Suprapubic skin (tissue), 3 donors: ENCODE measurements around the gene NCOA4.

ENCODE experiments used
- EP300 ChIP-seq: sonication (generic); formaldehyde crosslinking; IDR thresholded peaks from one replicate; pipeline ENCODE4 v1.6.1; 2017; ENCODE audit warnings: antibody characterized with exemption
- POLR2A ChIP-seq, 2 donors: fragments of 450-650 bp; IDR thresholded peaks; one replicate each; pipeline ENCODE4 v1.6.1; 2017; ENCODE audit warnings: antibody characterized with exemption in 2 of 2, mild to moderate bottlenecking in 2 of 2, moderate library complexity in 2 of 2
- TF ChIP-seq, protein P1 (sequence below), 2 donors: fragments of 200-600 bp in 1 of 2; fragments of 450-650 bp in 1 of 2; sonication (generic) in 1 of 2; IDR thresholded peaks; one replicate each; pipeline ENCODE4 v1.5.1; 2016 to 2019; ENCODE audit warnings: antibody characterized with exemption in 2 of 2, mild to moderate bottlenecking in 1 of 2, moderate library complexity in 1 of 2

DNA sequence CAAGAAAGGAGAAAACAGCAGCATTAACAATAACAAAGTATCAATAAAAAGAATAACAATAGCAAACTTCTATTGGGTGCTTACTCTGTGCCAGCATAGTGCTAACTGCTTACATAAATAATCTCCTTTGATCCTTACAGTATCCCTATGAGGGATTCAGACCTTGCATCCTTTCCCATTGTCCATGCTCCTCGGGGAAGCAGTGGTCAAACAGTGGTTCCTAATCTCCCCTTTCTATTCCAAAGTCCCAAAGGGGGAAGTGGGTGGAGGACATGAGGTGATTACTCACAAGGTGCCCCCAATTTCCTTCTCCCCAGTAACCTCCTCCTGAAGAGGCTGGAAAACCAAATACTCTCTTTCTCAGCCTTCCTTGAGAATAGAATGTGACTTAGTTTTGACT, 37.7 kb upstream of the NCOA4 start:
- TF ChIP-seq, protein P1, sequence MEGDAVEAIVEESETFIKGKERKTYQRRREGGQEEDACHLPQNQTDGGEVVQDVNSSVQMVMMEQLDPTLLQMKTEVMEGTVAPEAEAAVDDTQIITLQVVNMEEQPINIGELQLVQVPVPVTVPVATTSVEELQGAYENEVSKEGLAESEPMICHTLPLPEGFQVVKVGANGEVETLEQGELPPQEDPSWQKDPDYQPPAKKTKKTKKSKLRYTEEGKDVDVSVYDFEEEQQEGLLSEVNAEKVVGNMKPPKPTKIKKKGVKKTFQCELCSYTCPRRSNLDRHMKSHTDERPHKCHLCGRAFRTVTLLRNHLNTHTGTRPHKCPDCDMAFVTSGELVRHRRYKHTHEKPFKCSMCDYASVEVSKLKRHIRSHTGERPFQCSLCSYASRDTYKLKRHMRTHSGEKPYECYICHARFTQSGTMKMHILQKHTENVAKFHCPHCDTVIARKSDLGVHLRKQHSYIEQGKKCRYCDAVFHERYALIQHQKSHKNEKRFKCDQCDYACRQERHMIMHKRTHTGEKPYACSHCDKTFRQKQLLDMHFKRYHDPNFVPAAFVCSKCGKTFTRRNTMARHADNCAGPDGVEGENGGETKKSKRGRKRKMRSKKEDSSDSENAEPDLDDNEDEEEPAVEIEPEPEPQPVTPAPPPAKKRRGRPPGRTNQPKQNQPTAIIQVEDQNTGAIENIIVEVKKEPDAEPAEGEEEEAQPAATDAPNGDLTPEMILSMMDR (IDR thresholded peaks at IDR 0.05): no peak
- TF ChIP-seq EP300: no peak
- no peak for TF ChIP-seq POLR2A (IDR thresholded peaks at IDR 0.05)
